Nephron (organoid): ENCODE measurements around the gene MC2R.

Experiments used
- H3K27ac Mint-ChIP-seq, 3 experiments: 2 replicates each; pipeline ENCODE4 v1.8.0; 2020; ENCODE audit warnings: mixed read lengths in 3 of 3, mild to moderate bottlenecking in 2 of 3, moderate library complexity in 1 of 3
- H3K27me3 Mint-ChIP-seq: 2 replicates; pipeline ENCODE4 v1.8.0; 2021; ENCODE audit warnings: low read depth, mild to moderate bottlenecking, moderate library complexity, mixed read lengths
- H3K36me3 Mint-ChIP-seq: 2 replicates; pipeline ENCODE4 v1.8.0; 2020; ENCODE audit warnings: low read depth, mixed read lengths
- H3K4me1 Mint-ChIP-seq: 2 replicates; pipeline ENCODE4 v1.8.0; 2020; ENCODE audit warnings: mixed read lengths
- H3K4me3 Mint-ChIP-seq, 3 experiments: 2 replicates each; pipeline ENCODE4 v1.8.0; 2020; ENCODE audit warnings: mild to moderate bottlenecking in 3 of 3, mixed read lengths in 3 of 3, moderate library complexity in 2 of 3
- H3K9me3 Mint-ChIP-seq: 2 replicates; pipeline ENCODE4 v1.8.0; 2020; ENCODE audit warnings: mixed read lengths
- TF ChIP-seq, protein P1 (sequence below), 3 experiments: fragments of 200-600 bp; sonication (generic); IDR thresholded peaks; one replicate each; pipeline ENCODE4 v1.5.0; 2021; ENCODE audit warnings: antibody characterized with exemption in 3 of 3; ENCODE audit not compliant: unreplicated experiment in 3 of 3

MC2R gene

DNA sequence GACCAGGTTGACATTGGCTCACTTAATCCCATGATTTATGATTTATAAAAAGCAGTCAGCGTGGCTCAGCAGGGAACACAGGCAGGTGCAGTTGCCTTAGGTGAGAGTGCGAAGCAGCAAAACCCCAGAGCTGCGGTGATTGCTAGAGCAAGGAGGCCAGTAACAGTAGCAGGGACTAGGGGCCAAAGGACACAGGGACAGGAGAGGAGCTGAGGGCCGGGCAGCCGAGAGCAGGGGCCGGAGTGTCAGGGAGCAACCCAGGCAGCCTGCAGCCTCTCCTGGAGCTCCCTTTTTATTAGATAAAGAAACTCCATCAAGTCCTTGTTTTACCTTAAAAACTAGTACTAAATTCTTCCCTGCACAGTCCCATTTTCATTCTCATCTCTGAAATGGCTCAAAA lies 4.3 kb downstream of the MC2R start:
- Mint-ChIP-seq H3K27ac (no peak overlapping the region), H3K4me3 (no peak overlapping the region), H3K9me3 (no peaks in the 10 kb centered on the region), H3K27me3 (peaks cover 4% of the 10 kb centered on the region), H3K4me1 (peaks cover 4% of the 10 kb centered on the region), H3K36me3 (no peaks in the 10 kb centered on the region)
- TF ChIP-seq, protein P1, sequence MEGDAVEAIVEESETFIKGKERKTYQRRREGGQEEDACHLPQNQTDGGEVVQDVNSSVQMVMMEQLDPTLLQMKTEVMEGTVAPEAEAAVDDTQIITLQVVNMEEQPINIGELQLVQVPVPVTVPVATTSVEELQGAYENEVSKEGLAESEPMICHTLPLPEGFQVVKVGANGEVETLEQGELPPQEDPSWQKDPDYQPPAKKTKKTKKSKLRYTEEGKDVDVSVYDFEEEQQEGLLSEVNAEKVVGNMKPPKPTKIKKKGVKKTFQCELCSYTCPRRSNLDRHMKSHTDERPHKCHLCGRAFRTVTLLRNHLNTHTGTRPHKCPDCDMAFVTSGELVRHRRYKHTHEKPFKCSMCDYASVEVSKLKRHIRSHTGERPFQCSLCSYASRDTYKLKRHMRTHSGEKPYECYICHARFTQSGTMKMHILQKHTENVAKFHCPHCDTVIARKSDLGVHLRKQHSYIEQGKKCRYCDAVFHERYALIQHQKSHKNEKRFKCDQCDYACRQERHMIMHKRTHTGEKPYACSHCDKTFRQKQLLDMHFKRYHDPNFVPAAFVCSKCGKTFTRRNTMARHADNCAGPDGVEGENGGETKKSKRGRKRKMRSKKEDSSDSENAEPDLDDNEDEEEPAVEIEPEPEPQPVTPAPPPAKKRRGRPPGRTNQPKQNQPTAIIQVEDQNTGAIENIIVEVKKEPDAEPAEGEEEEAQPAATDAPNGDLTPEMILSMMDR (IDR thresholded peaks at IDR 0.05; ENCODE audit: unreplicated experiment in 3 of 3), result no peak

DNA sequence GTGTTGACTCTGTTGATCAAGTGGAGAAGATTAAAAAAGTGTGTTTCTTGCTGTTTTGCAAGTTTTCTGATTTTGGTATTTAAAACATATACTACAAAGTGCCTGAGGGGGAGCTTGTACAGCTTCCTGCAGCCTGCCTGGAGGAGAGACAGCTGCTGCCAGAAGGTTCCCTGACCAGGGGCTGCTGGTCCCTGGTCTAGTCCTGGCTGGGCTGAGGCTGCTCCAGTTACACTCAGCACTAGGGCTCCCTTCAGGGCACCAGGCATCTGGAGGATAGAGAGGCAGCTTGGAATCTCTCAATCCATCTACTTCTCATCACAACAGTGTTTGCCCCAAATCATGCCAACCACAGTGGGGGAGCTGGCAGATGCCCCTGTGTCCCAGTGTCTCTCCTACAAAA lies 4.8 kb downstream of the MC2R start:
- peaks cover 4% of the 10 kb centered on the region for H3K27me3 Mint-ChIP-seq
- H3K4me3 Mint-ChIP-seq, result no peak overlapping the region
- no peak overlapping the region for H3K27ac Mint-ChIP-seq
- H3K36me3 Mint-ChIP-seq, result no peaks in the 10 kb centered on the region
- no peaks in the 10 kb centered on the region for H3K9me3 Mint-ChIP-seq
- TF ChIP-seq, protein P1 (IDR thresholded peaks at IDR 0.05; ENCODE audit: unreplicated experiment in 3 of 3), result no peak
- no peaks in the 10 kb centered on the region for H3K4me1 Mint-ChIP-seq

DNA sequence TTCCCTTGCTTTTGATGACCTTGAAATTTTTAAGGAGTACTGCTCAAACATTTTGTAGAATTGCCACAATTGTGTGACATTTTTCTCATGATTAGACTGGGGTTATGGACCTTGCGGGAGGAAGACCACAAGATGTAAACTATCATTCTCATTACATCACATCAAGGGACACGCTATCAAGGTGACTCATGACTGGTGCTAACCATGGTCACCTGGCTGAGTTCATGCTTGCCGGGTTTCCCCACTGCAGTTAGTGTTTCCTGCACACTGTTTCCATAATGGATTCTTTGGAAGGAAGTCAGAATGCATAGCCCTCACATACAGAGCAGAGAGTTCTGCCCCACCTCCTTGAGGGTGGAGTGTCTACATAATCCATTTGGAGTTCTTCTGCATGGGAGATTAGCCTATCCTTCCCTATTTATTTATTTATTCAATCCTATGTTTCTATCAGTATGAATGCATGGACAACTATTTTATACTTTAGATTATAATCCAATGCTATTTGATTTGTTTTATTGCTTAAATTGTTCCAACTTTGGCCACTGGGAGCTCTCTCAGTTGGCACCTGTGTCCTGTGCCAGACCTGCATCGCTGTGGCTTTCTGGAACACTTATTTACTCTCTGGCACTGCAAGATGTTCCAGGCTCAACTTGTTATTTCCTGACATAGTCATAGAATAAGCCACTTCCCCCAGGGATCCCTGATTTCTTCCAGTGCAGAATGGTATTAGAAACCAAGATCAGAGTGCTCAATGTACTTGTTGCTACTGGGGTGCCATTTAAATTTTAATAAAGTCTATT lies 6.0 kb downstream of the MC2R start:
- no peaks in the 10 kb centered on the region for H3K36me3 Mint-ChIP-seq
- no peak overlapping the region for H3K27ac Mint-ChIP-seq
- H3K4me1 Mint-ChIP-seq, result no peaks in the 10 kb centered on the region
- TF ChIP-seq, protein P1 (IDR thresholded peaks at IDR 0.05; ENCODE audit: unreplicated experiment in 3 of 3), result no peak
- H3K9me3 Mint-ChIP-seq, result no peaks in the 10 kb centered on the region
- H3K27me3 Mint-ChIP-seq, result peaks cover 4% of the 10 kb centered on the region
- H3K4me3 Mint-ChIP-seq, result no peak overlapping the region

DNA sequence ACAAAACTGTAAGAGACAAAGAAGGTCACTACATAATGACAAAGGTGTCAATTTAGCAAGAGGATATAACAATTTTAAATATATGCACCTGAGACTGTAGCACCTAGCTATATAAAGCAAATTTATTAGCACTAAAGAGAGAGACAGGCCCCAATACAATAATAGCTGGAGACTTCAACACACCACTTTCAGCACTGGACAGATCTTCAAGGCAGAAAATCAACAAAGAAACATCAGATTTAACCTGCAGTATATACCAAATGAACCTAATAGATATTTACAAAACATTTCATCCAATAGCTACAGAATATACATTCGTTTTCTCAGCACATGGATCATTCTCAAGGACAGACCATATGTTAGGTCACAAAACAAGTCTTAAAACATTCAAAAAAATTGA lies 14.7 kb downstream of the MC2R start:
- no peak overlapping the region for H3K4me3 Mint-ChIP-seq
- TF ChIP-seq, protein P1 (IDR thresholded peaks at IDR 0.05; ENCODE audit: unreplicated experiment in 3 of 3), result no peak
- no peaks in the 10 kb centered on the region for H3K9me3 Mint-ChIP-seq
- H3K27ac Mint-ChIP-seq, result no peak overlapping the region
- H3K36me3 Mint-ChIP-seq, result no peaks in the 10 kb centered on the region
- no peaks in the 10 kb centered on the region for H3K4me1 Mint-ChIP-seq
- no peaks in the 10 kb centered on the region for H3K27me3 Mint-ChIP-seq

DNA sequence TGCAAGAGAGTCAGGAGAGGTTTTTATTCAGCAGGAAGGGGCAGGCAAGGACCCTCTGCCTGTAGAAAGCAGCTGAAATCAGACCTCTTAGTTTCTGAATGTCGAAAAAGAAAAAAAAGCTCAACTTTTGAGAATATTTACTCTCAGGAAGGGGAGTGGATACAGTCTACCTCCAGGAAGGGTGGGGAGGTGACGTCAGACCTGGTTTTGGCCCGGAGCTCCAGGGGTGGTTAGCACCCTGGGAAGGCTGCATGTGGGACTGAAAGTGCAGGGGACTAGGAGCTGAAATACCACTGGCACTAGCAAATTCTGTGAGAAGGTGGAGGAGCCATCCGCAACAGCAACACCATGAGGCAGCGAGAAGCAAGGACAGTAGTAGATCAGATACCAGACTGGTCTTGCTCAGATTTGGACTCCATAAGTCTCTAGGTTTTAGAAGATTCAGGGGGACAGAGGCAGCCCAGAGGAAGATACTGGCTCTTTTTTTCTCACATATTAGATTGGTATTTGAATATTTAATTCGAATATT lies 19.8 kb downstream of the MC2R start:
- H3K36me3 Mint-ChIP-seq, result no peaks in the 10 kb centered on the region
- H3K27ac Mint-ChIP-seq, result no peak overlapping the region
- peaks cover 1% of the 10 kb centered on the region for H3K27me3 Mint-ChIP-seq
- no peaks in the 10 kb centered on the region for H3K9me3 Mint-ChIP-seq
- peaks cover 28% of the 10 kb centered on the region for H3K4me1 Mint-ChIP-seq
- no peak overlapping the region for H3K4me3 Mint-ChIP-seq
- TF ChIP-seq, protein P1 (IDR thresholded peaks at IDR 0.05; ENCODE audit: unreplicated experiment in 3 of 3), result no peak

DNA sequence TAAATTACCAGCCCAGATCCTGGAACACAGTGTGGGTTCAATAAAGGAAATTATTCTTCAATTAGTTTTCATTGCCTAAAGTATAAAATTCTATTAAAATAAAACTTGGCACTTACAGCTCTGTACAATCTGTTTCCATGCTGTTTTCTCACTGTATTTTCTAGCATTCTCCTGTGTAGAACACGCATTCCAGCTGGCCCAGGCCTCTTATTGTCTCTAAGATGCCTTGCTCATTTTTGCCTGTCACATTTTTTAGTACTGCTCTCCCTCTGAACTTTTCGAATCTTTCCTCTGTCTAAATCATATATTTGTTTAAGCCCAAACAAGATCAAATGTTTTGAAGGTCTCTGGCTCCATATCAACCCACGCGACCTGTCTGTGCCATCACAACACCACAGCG lies 20.8 kb downstream of the MC2R start:
- H3K36me3 Mint-ChIP-seq, result no peaks in the 10 kb centered on the region
- no peak overlapping the region for H3K27ac Mint-ChIP-seq
- no peaks in the 10 kb centered on the region for H3K9me3 Mint-ChIP-seq
- H3K4me3 Mint-ChIP-seq, result no peak overlapping the region
- H3K4me1 Mint-ChIP-seq, result peaks cover 36% of the 10 kb centered on the region
- TF ChIP-seq, protein P1 (IDR thresholded peaks at IDR 0.05; ENCODE audit: unreplicated experiment in 3 of 3), result no peak
- H3K27me3 Mint-ChIP-seq, result peaks cover 6% of the 10 kb centered on the region
